GM12878 (cell line): ENCODE data around the gene PPP1R7. TPM values are rescaled to one million over a fixed set of nuclear protein-coding genes. Genes with fewer than 3 reads are reported as not detected.
A peak's percentile ranks its signal among the peaks of the same experiment; 100 is the strongest.

Experiments used
- ATAC-seq: fragments of 200-7000 bp; cut with Tn5 transposase; 3 replicates; pipeline ENCODE4 v1.9.1; 2020; ENCODE audit warnings: mild to moderate bottlenecking, moderate library complexity
- BruUV-seq: library from RNA; stranded (reverse); fragments of 400-500 nt; replicated peaks from 2 replicates; lab custom pipeline; 2021; lab: Mats Ljungman, UMichigan
- CTCF ChIA-PET: fragments of 300-600 bp; sonication (Branson Sonifier 250); formaldehyde crosslinking; extraction: SDS; loops from one replicate; lab custom pipeline; 2021; ENCODE audit warnings: inconsistent platforms; lab: Yijun Ruan, JAX
- POLR2A ChIA-PET: fragments of 350-600 bp; formaldehyde crosslinking; extraction: SDS; loops from one replicate; lab custom pipeline; 2021; ENCODE audit warnings: inconsistent platforms; lab: Charles Lee
- RAD21 ChIA-PET: fragments of 300-600 bp; sonication (Branson Sonifier 250); formaldehyde crosslinking; loops from one replicate; lab custom pipeline; 2023; ENCODE audit warnings: antibody characterized with exemption; ENCODE audit not compliant: unreplicated experiment; lab: Charles Lee
- SMC1A ChIA-PET: fragments of 300-600 bp; sonication (Branson Sonifier 250); formaldehyde crosslinking; loops from one replicate; lab custom pipeline; 2023; ENCODE audit not compliant: unreplicated experiment, uncharacterized antibody; lab: Charles Lee
- DNase-seq: peaks from one replicate; pipeline ENCODE4 v3.0.0-alpha.2; 2011; ENCODE audit warnings: low read depth, low spot score
- FAIRE-seq: peaks from 3 replicates; lab custom pipeline; 2011; peaks lifted over from hg19 to GRCh38; lab: Jason Lieb, UNC
- H2AFZ ChIP-seq: 2 replicates; pipeline ENCODE4 v1.6.0; 2011; ENCODE audit warnings: low read depth, low read length, control low read depth; ENCODE audit not compliant: control insufficient read depth
- H3K27ac ChIP-seq: 2 replicates; pipeline ENCODE4 v1.5.1; 2011; ENCODE audit warnings: control low read depth; ENCODE audit not compliant: control insufficient read depth, insufficient read depth
- H3K27me3 ChIP-seq, 2 experiments: replicated peaks in 1 of 2; 2 replicates each; pipeline versions ENCODE4 v1.6.0 to v1.6.1; 2011; ENCODE audit warnings: low read length in 1 of 2; ENCODE audit not compliant: control insufficient read depth in 2 of 2, insufficient read depth in 2 of 2
- H3K36me3 ChIP-seq, 2 experiments: 2 replicates each; pipeline ENCODE4 v1.5.1; 2011; ENCODE audit warnings: low read length in 1 of 2; ENCODE audit not compliant: control insufficient read depth in 2 of 2, insufficient read depth in 2 of 2
- H3K4me1 ChIP-seq: 2 replicates; pipeline ENCODE4 v1.6.1; 2011; ENCODE audit warnings: mild to moderate bottlenecking, low read length, moderate library complexity, mixed read lengths; ENCODE audit not compliant: control insufficient read depth, insufficient read depth
- H3K4me2 ChIP-seq: 2 replicates; pipeline ENCODE4 v1.6.0; 2011; ENCODE audit warnings: control low read depth; ENCODE audit not compliant: control insufficient read depth, insufficient read depth
- H3K4me3 ChIP-seq: fragments of 200-600 bp; sonication (generic); 2 replicates; pipeline ENCODE4 v1.5.1; 2016
- H3K79me2 ChIP-seq: 2 replicates; pipeline ENCODE4 v1.6.0; 2011; ENCODE audit warnings: low read length; ENCODE audit not compliant: control insufficient read depth, insufficient read depth
- H3K9ac ChIP-seq: 2 replicates; pipeline ENCODE4 v1.8.0; 2011; ENCODE audit warnings: low read length, control low read depth, mixed read lengths; ENCODE audit not compliant: control insufficient read depth, insufficient read depth
- H3K9me3 ChIP-seq: replicated peaks from 3 replicates; pipeline ENCODE4 v1.5.1; 2011; ENCODE audit warnings: mild to moderate bottlenecking, low read length; ENCODE audit not compliant: control insufficient read depth, insufficient read depth
- H4K20me1 ChIP-seq: 2 replicates; pipeline ENCODE4 v1.6.0; 2011; ENCODE audit not compliant: control insufficient read depth, insufficient read depth
- CEBPB ChIP-seq, 2 experiments: fragments of 150-350 bp in 1 of 2; IDR thresholded peaks; 2 replicates each; pipeline ENCODE4 v1.6.1; 2012 to 2014; ENCODE audit warnings: low read depth in 2 of 2, low read length in 2 of 2, borderline replicate concordance in 1 of 2, inconsistent platforms in 1 of 2
- FOS ChIP-seq: IDR thresholded peaks from 3 replicates; pipeline ENCODE4 v1.6.1; 2011; ENCODE audit warnings: borderline replicate concordance; ENCODE audit not compliant: insufficient read length; ENCODE audit errors: extremely low read depth
- KDM1A ChIP-seq: fragments of 200-600 bp; sonication (generic); IDR thresholded peaks from 2 replicates; pipeline ENCODE4 v1.6.1; 2016; ENCODE audit warnings: borderline replicate concordance
- NR2C2 ChIP-seq: IDR thresholded peaks from 2 replicates; pipeline ENCODE4 v1.6.1; 2011; ENCODE audit warnings: borderline replicate concordance, low read depth; ENCODE audit not compliant: control insufficient read depth, insufficient read length
- PBX3 ChIP-seq: IDR thresholded peaks from 2 replicates; pipeline ENCODE4 v1.6.1; 2011; ENCODE audit warnings: mild to moderate bottlenecking, low read depth, low read length, moderate library complexity; ENCODE audit not compliant: insufficient replicate concordance
- SIX5 ChIP-seq: IDR thresholded peaks from 2 replicates; pipeline ENCODE4 v1.6.1; 2011; ENCODE audit warnings: mild to moderate bottlenecking, low read depth, low read length, moderate library complexity; ENCODE audit not compliant: severe bottlenecking
- SP1 ChIP-seq: IDR thresholded peaks from one replicate; pipeline ENCODE4 v1.6.1; 2011; ENCODE audit warnings: low read depth, low read length
- TBL1XR1 ChIP-seq: IDR thresholded peaks from 2 replicates; pipeline ENCODE4 v1.6.1; 2012; ENCODE audit warnings: low read depth, low read length, improper control_type of control experiment
- WGBS: methylation state at CpG from one replicate; pipeline ENCODE4 v1.1.6; 2016; ENCODE audit warnings: low lambda C conversion rate; ENCODE audit not compliant: insufficient replicate concordance, insufficient coverage; ENCODE audit errors: missing lambda C conversion rate; 5-methylcytosine and 5-hydroxymethylcytosine counted together
- in situ Hi-C: fragments of 300-500 bp; cut with MboI; formaldehyde crosslinking; loops from 9 replicates; pipeline ENCODE4 v1.14.3; 2018; ENCODE audit warnings: mixed read lengths
- intact Hi-C: fragments of 100-400 bp; cut with micrococcal nuclease; formaldehyde crosslinking; loops from one replicate; pipeline ENCODE4 v1.14.2; 2022; ENCODE audit not compliant: unreplicated experiment
- polyA plus RNA-seq, 11 experiments: library from polyadenylated mRNA; depleted of rRNA in 4 of 11; unstranded in 6 of 11; stranded (reverse) in 5 of 11; fragments of >200 nt; fragmentation: Nextera tagmentation in 4 of 11; fragmentation: Illumina TruSeq in 1 of 11; extraction: Ambion mirVana in 4 of 11; extraction: Trizol in 1 of 11; gene quantifications; 1 replicate in 1 of 11; 2 replicates in 10 of 11; pipeline versions ENCODE4 v1.2.1 to v1.2.3, GENCODE V29; 2011 to 2016; ENCODE audit warnings: inconsistent platforms in 2 of 11, missing spikeins in 2 of 11, low read depth in 1 of 11
- total RNA-seq, 4 experiments: library from RNA; depleted of rRNA in 3 of 4; stranded (reverse); fragments of >200 nt in 3 of 4; fragmentation: Illumina TruSeq in 1 of 4; extraction: Trizol in 1 of 4; gene quantifications; 2 replicates each; pipeline versions ENCODE4 v1.2.1 to v1.2.3, GENCODE V29; 2013 to 2021
- TF ChIP-seq, protein P1 (sequence below): fragments of 450-650 bp; IDR thresholded peaks from 2 replicates; pipeline ENCODE4 v1.6.1; 2017; ENCODE audit warnings: mild to moderate bottlenecking
- TF ChIP-seq, protein P2 (sequence below): fragments of 450-650 bp; IDR thresholded peaks from 2 replicates; pipeline ENCODE4 v1.6.1; 2014; ENCODE audit warnings: mild to moderate bottlenecking
- TF ChIP-seq, protein P3 (sequence below): IDR thresholded peaks from 2 replicates; pipeline ENCODE4 v1.6.1; 2012; ENCODE audit warnings: low read depth, low read length, improper control_type of control experiment
- TF ChIP-seq, protein P4 (sequence below): fragments of 450-650 bp; IDR thresholded peaks from 2 replicates; pipeline ENCODE4 v1.6.1; 2017; ENCODE audit warnings: mild to moderate bottlenecking, moderate library complexity

PPP1R7 gene
- total and polyA plus RNA-seq, 10 of the 15 experiments (the other 5 are each of a cell fraction or from before 2014, with no cell fraction given): 78.5 to 174 (median 93.7) TPM

GRCh38 chr2:241102239-241102803, 47.9 kb upstream of the PPP1R7 start, which contains the start of gene MTERF4:
Gene MTERF4 (minus strand): TSS chr2:241102287. CDS start chr2:241102273, 14 bp downstream.
- H3K4me2 ChIP-seq: peak within 1 kb of the TSS; percentile 58
- peaks cover 31% of the 10 kb centered on the region for H3K4me1 ChIP-seq
- H3K36me3 ChIP-seq: peaks cover 0 to 3% of the 10 kb centered on the region in 2 experiments; a peak in 3 of 4 replicates
- peak; percentile 82 for ATAC-seq
- ChIA-PET CTCF (interaction anchor here (1.6 to 3.7 kb wide), 4 partner anchors 11 to 47 kb away, joined by 4 to 14 read pairs (median 6); partner anchors contain the start of gene PASK), POLR2A (interaction anchor here (1.0 to 4.9 kb wide), 7 partner anchors 9 to 518 kb away, joined by 3 to 54 read pairs (median 10); partner anchors contain the start of genes PASK and PPP1R7), RAD21 (interaction anchor here (1.0 to 5.0 kb wide), 8 partner anchors 10 to 219 kb away, joined by 3 to 62 read pairs (median 7); partner anchors contain the start of genes PASK and PPP1R7), SMC1A (interaction anchor here (0.8 to 6.3 kb wide), 5 partner anchors 10 to 46 kb away, joined by 3 to 53 read pairs (median 4); partner anchors contain the start of gene PASK)
- no peaks in the 10 kb centered on the region for H3K27me3 ChIP-seq
- peaks cover 63% of the 10 kb centered on the region for H3K79me2 ChIP-seq
- H3K27ac ChIP-seq: peak within 1 kb of the TSS; percentile 90
- TSS peak; percentile 73 for BruUV-seq
- intact Hi-C loops (loop anchor here (1.0 to 5.0 kb wide), 3 partner anchors 25 to 215 kb away; partner anchors contain the start of genes HDLBP, PASK and SEPTIN2), in situ Hi-C loops (no loop called here)
- peak within 1 kb of the TSS; percentile 80 for H3K4me3 ChIP-seq
- peak within 1 kb of the TSS; percentile 95 for H3K9ac ChIP-seq
- H4K20me1 ChIP-seq: no peaks in the 10 kb centered on the region
- FAIRE-seq: peak; percentile 54
- no peaks in the 10 kb centered on the region for H3K9me3 ChIP-seq
- no peak for DNase-seq
- H2AFZ ChIP-seq: peak within 1 kb of the TSS; percentile 57
- under 1% methylated on average over 52 of the region's 56 CpGs for WGBS
- TF ChIP-seq, protein P1, sequence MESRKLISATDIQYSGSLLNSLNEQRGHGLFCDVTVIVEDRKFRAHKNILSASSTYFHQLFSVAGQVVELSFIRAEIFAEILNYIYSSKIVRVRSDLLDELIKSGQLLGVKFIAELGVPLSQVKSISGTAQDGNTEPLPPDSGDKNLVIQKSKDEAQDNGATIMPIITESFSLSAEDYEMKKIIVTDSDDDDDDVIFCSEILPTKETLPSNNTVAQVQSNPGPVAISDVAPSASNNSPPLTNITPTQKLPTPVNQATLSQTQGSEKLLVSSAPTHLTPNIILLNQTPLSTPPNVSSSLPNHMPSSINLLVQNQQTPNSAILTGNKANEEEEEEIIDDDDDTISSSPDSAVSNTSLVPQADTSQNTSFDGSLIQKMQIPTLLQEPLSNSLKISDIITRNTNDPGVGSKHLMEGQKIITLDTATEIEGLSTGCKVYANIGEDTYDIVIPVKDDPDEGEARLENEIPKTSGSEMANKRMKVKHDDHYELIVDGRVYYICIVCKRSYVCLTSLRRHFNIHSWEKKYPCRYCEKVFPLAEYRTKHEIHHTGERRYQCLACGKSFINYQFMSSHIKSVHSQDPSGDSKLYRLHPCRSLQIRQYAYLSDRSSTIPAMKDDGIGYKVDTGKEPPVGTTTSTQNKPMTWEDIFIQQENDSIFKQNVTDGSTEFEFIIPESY: no peak
- TF ChIP-seq CEBPB (IDR thresholded peaks at IDR 0.05; ENCODE audit: borderline replicate concordance in 1 of 2, low read depth in 2 of 2, low read length in 2 of 2) (no peak), SIX5 (peak; percentile 76), KDM1A (no peak), FOS (no peak), NR2C2 (no peak), PBX3 (no peak), TBL1XR1 (peak; percentile 90), SP1 (peak; percentile 81)
- TF ChIP-seq, protein P2, sequence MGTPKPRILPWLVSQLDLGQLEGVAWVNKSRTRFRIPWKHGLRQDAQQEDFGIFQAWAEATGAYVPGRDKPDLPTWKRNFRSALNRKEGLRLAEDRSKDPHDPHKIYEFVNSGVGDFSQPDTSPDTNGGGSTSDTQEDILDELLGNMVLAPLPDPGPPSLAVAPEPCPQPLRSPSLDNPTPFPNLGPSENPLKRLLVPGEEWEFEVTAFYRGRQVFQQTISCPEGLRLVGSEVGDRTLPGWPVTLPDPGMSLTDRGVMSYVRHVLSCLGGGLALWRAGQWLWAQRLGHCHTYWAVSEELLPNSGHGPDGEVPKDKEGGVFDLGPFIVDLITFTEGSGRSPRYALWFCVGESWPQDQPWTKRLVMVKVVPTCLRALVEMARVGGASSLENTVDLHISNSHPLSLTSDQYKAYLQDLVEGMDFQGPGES: peak; percentile 36; the same call in 1 of the 2 replicates
- TF ChIP-seq, protein P3, sequence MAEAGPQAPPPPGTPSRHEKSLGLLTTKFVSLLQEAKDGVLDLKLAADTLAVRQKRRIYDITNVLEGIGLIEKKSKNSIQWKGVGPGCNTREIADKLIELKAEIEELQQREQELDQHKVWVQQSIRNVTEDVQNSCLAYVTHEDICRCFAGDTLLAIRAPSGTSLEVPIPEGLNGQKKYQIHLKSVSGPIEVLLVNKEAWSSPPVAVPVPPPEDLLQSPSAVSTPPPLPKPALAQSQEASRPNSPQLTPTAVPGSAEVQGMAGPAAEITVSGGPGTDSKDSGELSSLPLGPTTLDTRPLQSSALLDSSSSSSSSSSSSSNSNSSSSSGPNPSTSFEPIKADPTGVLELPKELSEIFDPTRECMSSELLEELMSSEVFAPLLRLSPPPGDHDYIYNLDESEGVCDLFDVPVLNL: 0 out of 2 replicates have a peak, but pooled peaks have one; percentile 22
- TF ChIP-seq, protein P4, sequence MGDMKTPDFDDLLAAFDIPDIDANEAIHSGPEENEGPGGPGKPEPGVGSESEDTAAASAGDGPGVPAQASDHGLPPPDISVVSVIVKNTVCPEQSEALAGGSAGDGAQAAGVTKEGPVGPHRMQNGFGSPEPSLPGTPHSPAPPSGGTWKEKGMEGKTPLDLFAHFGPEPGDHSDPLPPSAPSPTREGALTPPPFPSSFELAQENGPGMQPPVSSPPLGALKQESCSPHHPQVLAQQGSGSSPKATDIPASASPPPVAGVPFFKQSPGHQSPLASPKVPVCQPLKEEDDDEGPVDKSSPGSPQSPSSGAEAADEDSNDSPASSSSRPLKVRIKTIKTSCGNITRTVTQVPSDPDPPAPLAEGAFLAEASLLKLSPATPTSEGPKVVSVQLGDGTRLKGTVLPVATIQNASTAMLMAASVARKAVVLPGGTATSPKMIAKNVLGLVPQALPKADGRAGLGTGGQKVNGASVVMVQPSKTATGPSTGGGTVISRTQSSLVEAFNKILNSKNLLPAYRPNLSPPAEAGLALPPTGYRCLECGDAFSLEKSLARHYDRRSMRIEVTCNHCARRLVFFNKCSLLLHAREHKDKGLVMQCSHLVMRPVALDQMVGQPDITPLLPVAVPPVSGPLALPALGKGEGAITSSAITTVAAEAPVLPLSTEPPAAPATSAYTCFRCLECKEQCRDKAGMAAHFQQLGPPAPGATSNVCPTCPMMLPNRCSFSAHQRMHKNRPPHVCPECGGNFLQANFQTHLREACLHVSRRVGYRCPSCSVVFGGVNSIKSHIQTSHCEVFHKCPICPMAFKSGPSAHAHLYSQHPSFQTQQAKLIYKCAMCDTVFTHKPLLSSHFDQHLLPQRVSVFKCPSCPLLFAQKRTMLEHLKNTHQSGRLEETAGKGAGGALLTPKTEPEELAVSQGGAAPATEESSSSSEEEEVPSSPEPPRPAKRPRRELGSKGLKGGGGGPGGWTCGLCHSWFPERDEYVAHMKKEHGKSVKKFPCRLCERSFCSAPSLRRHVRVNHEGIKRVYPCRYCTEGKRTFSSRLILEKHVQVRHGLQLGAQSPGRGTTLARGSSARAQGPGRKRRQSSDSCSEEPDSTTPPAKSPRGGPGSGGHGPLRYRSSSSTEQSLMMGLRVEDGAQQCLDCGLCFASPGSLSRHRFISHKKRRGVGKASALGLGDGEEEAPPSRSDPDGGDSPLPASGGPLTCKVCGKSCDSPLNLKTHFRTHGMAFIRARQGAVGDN: peak; percentile 88
